Measurements from ENCODE around the gene ALAD.

DNA sequence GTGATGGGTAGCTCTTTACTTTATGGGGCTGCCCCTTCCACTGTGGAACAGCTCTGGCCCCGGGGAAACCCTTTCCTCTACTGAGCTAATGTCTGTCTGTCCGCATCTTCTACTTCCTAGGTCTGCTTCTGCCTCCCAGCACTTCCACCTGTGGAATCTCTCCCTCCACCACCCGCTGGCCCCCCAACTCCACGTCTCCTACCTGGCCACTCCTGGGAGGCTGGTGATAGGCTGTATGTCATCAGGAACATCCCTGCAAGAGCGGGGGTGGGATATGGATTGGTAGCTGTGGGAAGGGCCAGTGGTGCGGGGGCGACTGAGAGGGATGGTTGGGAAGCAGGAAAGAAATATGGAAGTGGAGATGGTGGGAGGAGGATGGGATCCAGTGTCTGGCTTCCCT lies 9.2 kb downstream of the ALAD start:
- TF ChIP-seq POLR2AphosphoS5 (IDR thresholded peaks at IDR 0.05; ENCODE audit: low read depth, low read length), result no peak
- TF ChIP-seq SIN3A (IDR thresholded peaks at IDR 0.05; ENCODE audit: borderline replicate concordance, insufficient read depth, low read depth, low read length), result no peak
- TF ChIP-seq, protein P1, sequence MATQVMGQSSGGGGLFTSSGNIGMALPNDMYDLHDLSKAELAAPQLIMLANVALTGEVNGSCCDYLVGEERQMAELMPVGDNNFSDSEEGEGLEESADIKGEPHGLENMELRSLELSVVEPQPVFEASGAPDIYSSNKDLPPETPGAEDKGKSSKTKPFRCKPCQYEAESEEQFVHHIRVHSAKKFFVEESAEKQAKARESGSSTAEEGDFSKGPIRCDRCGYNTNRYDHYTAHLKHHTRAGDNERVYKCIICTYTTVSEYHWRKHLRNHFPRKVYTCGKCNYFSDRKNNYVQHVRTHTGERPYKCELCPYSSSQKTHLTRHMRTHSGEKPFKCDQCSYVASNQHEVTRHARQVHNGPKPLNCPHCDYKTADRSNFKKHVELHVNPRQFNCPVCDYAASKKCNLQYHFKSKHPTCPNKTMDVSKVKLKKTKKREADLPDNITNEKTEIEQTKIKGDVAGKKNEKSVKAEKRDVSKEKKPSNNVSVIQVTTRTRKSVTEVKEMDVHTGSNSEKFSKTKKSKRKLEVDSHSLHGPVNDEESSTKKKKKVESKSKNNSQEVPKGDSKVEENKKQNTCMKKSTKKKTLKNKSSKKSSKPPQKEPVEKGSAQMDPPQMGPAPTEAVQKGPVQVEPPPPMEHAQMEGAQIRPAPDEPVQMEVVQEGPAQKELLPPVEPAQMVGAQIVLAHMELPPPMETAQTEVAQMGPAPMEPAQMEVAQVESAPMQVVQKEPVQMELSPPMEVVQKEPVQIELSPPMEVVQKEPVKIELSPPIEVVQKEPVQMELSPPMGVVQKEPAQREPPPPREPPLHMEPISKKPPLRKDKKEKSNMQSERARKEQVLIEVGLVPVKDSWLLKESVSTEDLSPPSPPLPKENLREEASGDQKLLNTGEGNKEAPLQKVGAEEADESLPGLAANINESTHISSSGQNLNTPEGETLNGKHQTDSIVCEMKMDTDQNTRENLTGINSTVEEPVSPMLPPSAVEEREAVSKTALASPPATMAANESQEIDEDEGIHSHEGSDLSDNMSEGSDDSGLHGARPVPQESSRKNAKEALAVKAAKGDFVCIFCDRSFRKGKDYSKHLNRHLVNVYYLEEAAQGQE (IDR thresholded peaks at IDR 0.05; ENCODE audit: insufficient read depth in 1 of 2, low read depth in 2 of 2, low read length in 1 of 2), result no peak
- TF ChIP-seq, protein P2, sequence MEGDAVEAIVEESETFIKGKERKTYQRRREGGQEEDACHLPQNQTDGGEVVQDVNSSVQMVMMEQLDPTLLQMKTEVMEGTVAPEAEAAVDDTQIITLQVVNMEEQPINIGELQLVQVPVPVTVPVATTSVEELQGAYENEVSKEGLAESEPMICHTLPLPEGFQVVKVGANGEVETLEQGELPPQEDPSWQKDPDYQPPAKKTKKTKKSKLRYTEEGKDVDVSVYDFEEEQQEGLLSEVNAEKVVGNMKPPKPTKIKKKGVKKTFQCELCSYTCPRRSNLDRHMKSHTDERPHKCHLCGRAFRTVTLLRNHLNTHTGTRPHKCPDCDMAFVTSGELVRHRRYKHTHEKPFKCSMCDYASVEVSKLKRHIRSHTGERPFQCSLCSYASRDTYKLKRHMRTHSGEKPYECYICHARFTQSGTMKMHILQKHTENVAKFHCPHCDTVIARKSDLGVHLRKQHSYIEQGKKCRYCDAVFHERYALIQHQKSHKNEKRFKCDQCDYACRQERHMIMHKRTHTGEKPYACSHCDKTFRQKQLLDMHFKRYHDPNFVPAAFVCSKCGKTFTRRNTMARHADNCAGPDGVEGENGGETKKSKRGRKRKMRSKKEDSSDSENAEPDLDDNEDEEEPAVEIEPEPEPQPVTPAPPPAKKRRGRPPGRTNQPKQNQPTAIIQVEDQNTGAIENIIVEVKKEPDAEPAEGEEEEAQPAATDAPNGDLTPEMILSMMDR (IDR thresholded peaks at IDR 0.05), result no peak

All from Panc1 (cell line).